Fibroblast of skin of back (primary cell): ENCODE data around the gene MN1.

ENCODE experiments used
- DNase-seq: peaks from one replicate; pipeline ENCODE4 v3.0.0-alpha.2; 2013

The MN1 gene

DNA sequence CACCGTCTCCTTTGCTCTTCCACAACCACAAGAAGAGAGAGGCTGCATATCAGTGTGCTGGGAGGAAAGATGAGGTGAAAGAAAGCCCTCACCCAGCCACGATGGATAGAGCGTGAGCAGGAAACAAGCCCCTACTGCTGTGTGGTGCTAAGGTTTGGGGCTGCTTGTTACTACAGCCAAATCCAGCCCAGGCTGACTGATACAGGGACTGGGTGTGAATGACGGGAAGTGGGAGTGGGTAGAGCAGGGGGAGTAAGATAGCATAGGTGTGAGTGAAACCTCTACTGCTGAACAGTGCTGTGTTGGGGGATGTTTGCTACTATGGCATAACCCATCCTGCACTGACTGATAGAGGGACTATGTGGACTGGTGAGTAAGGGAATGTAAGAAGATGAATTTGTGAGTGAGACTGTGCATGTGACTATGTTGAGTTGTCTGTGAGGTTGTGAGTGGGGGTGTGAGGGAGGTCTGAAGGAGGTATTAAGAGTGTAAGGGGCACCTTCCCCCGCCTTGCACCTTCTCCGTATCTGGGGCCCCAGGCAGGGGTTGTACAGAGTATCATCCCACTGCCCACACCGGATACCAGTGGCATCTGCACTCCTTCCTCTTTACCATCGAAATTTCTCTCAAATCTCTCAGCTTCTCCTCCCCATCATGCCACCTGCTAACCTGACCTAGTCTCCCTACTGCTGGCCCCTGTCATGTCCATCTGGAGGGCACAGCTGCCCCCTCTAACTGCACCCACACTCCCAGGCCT is 91.5 kb downstream of the MN1 start:
- no peak for DNase-seq

GRCh38 chr22:27706489-27706888 is 95.1 kb downstream of the MN1 start:
- DNase-seq, result no peak

- no peak for DNase-seq
These were observed 96.0 kb downstream of the MN1 start for GRCh38 chr22:27705408-27706080.

DNA sequence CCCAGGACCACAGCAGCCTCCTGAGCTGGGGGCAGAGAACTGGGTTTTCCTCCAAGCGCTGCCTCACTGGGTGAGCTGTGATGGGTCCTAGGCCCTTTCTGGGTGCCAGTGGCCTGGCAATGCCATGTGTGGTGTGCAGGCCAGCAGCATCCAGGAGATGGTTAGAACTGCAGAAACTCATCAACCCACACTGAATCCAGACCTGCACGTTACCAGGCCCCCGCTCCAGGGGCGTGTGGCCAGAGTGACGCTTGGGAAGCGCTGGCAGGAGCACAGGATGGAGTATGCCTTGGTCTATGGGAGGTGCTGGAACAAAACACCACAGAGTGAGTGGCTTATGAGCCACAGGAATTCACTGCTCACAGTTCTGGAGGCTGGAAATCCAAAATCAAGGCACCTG is 97.0 kb downstream of the MN1 start:
- no peak for DNase-seq

DNA sequence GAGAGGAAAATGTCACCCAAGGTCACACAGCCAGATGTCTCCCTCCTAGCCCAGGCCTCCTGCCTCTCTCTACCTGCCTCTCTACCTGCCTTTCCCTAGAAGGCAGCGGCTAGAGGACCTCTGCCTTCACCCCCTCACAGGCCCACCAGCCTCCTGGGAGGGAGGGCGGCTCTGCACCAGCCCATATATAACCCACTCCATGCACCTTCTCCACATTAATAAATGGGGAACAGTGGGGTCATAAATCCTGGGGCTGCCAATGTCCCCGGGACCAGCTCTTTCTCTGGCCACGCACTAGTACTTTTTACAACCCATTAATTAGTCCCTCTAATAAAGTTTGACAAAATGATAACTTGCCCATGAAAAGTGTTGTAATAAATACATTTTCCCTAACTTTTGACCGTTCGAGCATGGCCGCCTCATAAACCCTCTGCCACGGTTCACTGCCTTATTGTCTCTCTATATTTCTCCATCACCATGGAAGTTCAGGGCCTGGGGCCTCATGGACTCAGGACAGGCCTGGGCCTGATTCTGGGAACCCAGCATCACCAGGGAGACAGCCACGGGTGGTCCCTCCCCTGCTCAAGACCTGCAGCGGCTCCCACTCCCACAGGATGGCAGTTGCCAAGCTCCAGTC is 102.1 kb downstream of the MN1 start:
- no peak for DNase-seq

GRCh38 chr22:27698813-27699212 is 102.7 kb downstream of the MN1 start:
- DNase-seq, result no peak
